ENCODE data around the gene APOC1.

DNA sequence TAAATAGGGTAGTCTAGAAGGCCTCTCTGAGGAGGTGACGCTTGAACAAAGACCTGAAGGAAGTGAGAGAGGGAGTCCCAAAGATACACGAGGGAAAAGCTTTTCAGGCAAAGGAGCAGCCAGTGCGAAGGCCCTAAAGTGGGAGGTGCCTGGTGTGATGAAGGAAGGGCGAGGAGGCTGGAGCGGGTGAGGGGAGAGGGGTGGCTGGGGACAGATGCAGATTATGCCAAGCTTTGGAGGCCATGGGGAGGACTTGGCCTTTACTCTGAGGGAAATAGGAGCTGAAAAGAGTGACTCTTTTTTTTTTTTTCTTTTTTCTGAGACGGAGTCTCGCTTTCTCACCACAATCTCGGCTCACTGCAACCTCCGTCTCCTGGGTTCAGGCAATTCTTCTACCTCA lies 43.7 kb downstream of the APOC1 start:
- no peak for TF ChIP-seq POLR2A (IDR thresholded peaks at IDR 0.05)
- TF ChIP-seq, protein P1, sequence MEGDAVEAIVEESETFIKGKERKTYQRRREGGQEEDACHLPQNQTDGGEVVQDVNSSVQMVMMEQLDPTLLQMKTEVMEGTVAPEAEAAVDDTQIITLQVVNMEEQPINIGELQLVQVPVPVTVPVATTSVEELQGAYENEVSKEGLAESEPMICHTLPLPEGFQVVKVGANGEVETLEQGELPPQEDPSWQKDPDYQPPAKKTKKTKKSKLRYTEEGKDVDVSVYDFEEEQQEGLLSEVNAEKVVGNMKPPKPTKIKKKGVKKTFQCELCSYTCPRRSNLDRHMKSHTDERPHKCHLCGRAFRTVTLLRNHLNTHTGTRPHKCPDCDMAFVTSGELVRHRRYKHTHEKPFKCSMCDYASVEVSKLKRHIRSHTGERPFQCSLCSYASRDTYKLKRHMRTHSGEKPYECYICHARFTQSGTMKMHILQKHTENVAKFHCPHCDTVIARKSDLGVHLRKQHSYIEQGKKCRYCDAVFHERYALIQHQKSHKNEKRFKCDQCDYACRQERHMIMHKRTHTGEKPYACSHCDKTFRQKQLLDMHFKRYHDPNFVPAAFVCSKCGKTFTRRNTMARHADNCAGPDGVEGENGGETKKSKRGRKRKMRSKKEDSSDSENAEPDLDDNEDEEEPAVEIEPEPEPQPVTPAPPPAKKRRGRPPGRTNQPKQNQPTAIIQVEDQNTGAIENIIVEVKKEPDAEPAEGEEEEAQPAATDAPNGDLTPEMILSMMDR (IDR thresholded peaks at IDR 0.05): no peak
